Endothelial cell of umbilical vein (primary cell): ENCODE results near the gene VSIG4. TPM values are rescaled to one million over a fixed set of nuclear protein-coding genes. Genes with fewer than 3 reads are reported as not detected.

Experiments used
- BruUV-seq: library from RNA; stranded (reverse); fragments of 400-500 nt; replicated peaks from 2 replicates; lab custom pipeline; 2021; lab: Mats Ljungman, UMichigan
- CTCF ChIA-PET: fragments of 300-600, 350-600 bp; sonication (Branson Sonifier 250); formaldehyde crosslinking; loops from one replicate; lab custom pipeline; 2021; ENCODE audit warnings: antibody characterized with exemption, inconsistent platforms; lab: Charles Lee
- POLR2A ChIA-PET: fragments of 300-600, 350-600 bp; sonication (Branson Sonifier 250); formaldehyde crosslinking; loops from one replicate; lab custom pipeline; 2021; ENCODE audit warnings: antibody characterized with exemption, inconsistent platforms; lab: Charles Lee
- DNase-seq: peaks from one replicate; pipeline ENCODE4 v3.0.0-alpha.2; 2011; ENCODE audit warnings: low read depth, low spot score
- FAIRE-seq: peaks from 2 replicates; lab custom pipeline; 2011; peaks lifted over from hg19 to GRCh38; lab: Jason Lieb, UNC
- H2AFZ ChIP-seq: 2 replicates; pipeline ENCODE4 v1.6.0; 2012; ENCODE audit warnings: low read depth, low read length, control low read depth, inconsistent platforms
- H3K27ac ChIP-seq: 2 replicates; pipeline ENCODE4 v1.5.1; 2011; ENCODE audit warnings: low read depth, mild to moderate bottlenecking, control low read depth, low read length, moderate library complexity; ENCODE audit not compliant: insufficient read depth
- H3K27me3 ChIP-seq, 2 experiments: 2 replicates each; pipeline versions ENCODE4 v1.6.0 to v1.6.1; 2011; ENCODE audit warnings: low read length in 2 of 2, mixed read lengths in 1 of 2; ENCODE audit not compliant: control insufficient read depth in 2 of 2, insufficient read depth in 2 of 2
- H3K36me3 ChIP-seq, 2 experiments: 2 replicates in 1 of 2; 3 replicates in 1 of 2; pipeline ENCODE4 v1.5.1; 2011; ENCODE audit warnings: low read length in 2 of 2, mild to moderate bottlenecking in 1 of 2, moderate library complexity in 1 of 2; ENCODE audit not compliant: control insufficient read depth in 2 of 2, insufficient read depth in 2 of 2; ENCODE audit errors: extremely low read depth in 1 of 2
- H3K4me1 ChIP-seq: 3 replicates; pipeline ENCODE4 v1.5.1; 2011; ENCODE audit warnings: mild to moderate bottlenecking, low read length; ENCODE audit not compliant: control insufficient read depth, insufficient read depth; ENCODE audit errors: extremely low read depth
- H3K4me2 ChIP-seq: 2 replicates; pipeline ENCODE4 v1.6.1; 2011; ENCODE audit warnings: low read length, control low read depth, mixed read lengths; ENCODE audit not compliant: insufficient read depth
- H3K4me3 ChIP-seq, 3 experiments: fragments of 200-600 bp in 1 of 3; sonication (generic), shearing (Covaris generic) in 1 of 3; replicated peaks in 1 of 3; 2 replicates each; pipeline ENCODE4 v1.5.1; 2011 to 2016; ENCODE audit warnings: control low read depth in 3 of 3, low read length in 3 of 3, mild to moderate bottlenecking in 2 of 3, inconsistent platforms in 1 of 3, low read depth in 1 of 3, moderate library complexity in 1 of 3; ENCODE audit not compliant: insufficient read depth in 1 of 3
- H3K79me2 ChIP-seq: 2 replicates; pipeline ENCODE4 v1.6.0; 2012; ENCODE audit warnings: low read length, inconsistent platforms; ENCODE audit not compliant: control insufficient read depth, insufficient read depth
- H3K9ac ChIP-seq: replicated peaks from 2 replicates; pipeline ENCODE3; 2011; ENCODE audit warnings: low read length, control low read depth; ENCODE audit not compliant: insufficient read depth; ENCODE audit errors: extremely low read depth
- H3K9me1 ChIP-seq: replicated peaks from 3 replicates; pipeline ENCODE4 v1.6.0; 2011; ENCODE audit warnings: mild to moderate bottlenecking, low read length; ENCODE audit not compliant: control insufficient read depth, insufficient read depth; ENCODE audit errors: extremely low read depth
- H3K9me3 ChIP-seq: replicated peaks from 2 replicates; pipeline ENCODE4 v1.5.1; 2012; ENCODE audit warnings: low read length, inconsistent platforms; ENCODE audit not compliant: control insufficient read depth, insufficient read depth
- H4K20me1 ChIP-seq: replicated peaks from 2 replicates; pipeline ENCODE3; 2011; ENCODE audit warnings: mild to moderate bottlenecking, low read length; ENCODE audit not compliant: control insufficient read depth, insufficient read depth; ENCODE audit errors: extremely low read depth
- CTCF ChIP-seq, 2 donors: IDR thresholded peaks; 1 replicate in 1 of 2; 2 replicates in 1 of 2; pipeline ENCODE4 v1.5.1; 2011; ENCODE audit warnings: low read length in 2 of 2, mild to moderate bottlenecking in 2 of 2, moderate library complexity in 2 of 2, control low read depth in 1 of 2, inconsistent platforms in 1 of 2, low read depth in 1 of 2; ENCODE audit not compliant: insufficient read depth in 1 of 2; ENCODE audit errors: extremely low read depth in 1 of 2
- EZH2 ChIP-seq: IDR thresholded peaks from 2 replicates; pipeline ENCODE4 v1.6.1; 2012; ENCODE audit warnings: borderline replicate concordance, low read depth, mild to moderate bottlenecking, moderate library complexity, low read length, inconsistent platforms; ENCODE audit not compliant: severe bottlenecking
- FOS ChIP-seq: IDR thresholded peaks from 2 replicates; pipeline ENCODE4 v1.6.1; 2011; ENCODE audit warnings: mild to moderate bottlenecking, low read length, moderate library complexity, borderline replicate concordance; ENCODE audit not compliant: insufficient read depth
- GATA2 ChIP-seq: IDR thresholded peaks from 2 replicates; pipeline ENCODE4 v1.7.0; 2011; ENCODE audit warnings: low read depth, mild to moderate bottlenecking, moderate library complexity, mixed read lengths, low read length; ENCODE audit not compliant: insufficient read length, insufficient read depth
- JUN ChIP-seq: IDR thresholded peaks from 2 replicates; pipeline ENCODE4 v1.6.1; 2011; ENCODE audit warnings: borderline replicate concordance, low read depth; ENCODE audit not compliant: insufficient read length, insufficient read depth
- MYC ChIP-seq: IDR thresholded peaks from one replicate; pipeline ENCODE4 v1.6.1; 2011; ENCODE audit warnings: mild to moderate bottlenecking, low read depth, low read length
- POLR2A ChIP-seq: IDR thresholded peaks from 2 replicates; pipeline ENCODE4 v1.6.1; 2012; ENCODE audit warnings: low read depth, mild to moderate bottlenecking, control low read depth, low read length
- POLR2AphosphoS5 ChIP-seq: IDR thresholded peaks from 2 replicates; pipeline ENCODE4 v1.6.1; 2012; ENCODE audit warnings: low read depth, mild to moderate bottlenecking, control low read depth, low read length, moderate library complexity; ENCODE audit not compliant: insufficient read depth
- dilution Hi-C: fragments of 300-500 bp; cut with MboI; formaldehyde crosslinking; loops from one replicate; pipeline ENCODE4 v1.15.0; 2019; ENCODE audit warnings: low sequenced_read_pairs; ENCODE audit not compliant: extremely low pct_ligation_motif_present
- intact Hi-C: fragments of 100-400 bp; cut with micrococcal nuclease; formaldehyde crosslinking; loops from one replicate; pipeline ENCODE4 v1.10.0; 2022
- polyA plus RNA-seq, 4 experiments: library from polyadenylated mRNA; depleted of rRNA in 3 of 4; stranded (reverse) in 3 of 4; unstranded in 1 of 4; fragments of >200 nt; gene quantifications; 2 replicates each; pipeline versions ENCODE4 v1.2.1 to v1.2.3, GENCODE V29; 2011 to 2012; ENCODE audit warnings: missing spikeins in 1 of 4
- total RNA-seq: library from RNA; stranded (reverse); gene quantifications from 2 replicates; pipeline ENCODE4 v1.2.3, GENCODE V29; 2021
- TF ChIP-seq, protein P1 (sequence below): IDR thresholded peaks from 2 replicates; pipeline ENCODE4 v1.6.1; 2011; ENCODE audit not compliant: insufficient read depth, insufficient read length

Gene VSIG4
- total and polyA plus RNA-seq, 2 donors (not counting 3 experiments of a cell fraction or from before 2014, with no cell fraction given), result not detected

DNA sequence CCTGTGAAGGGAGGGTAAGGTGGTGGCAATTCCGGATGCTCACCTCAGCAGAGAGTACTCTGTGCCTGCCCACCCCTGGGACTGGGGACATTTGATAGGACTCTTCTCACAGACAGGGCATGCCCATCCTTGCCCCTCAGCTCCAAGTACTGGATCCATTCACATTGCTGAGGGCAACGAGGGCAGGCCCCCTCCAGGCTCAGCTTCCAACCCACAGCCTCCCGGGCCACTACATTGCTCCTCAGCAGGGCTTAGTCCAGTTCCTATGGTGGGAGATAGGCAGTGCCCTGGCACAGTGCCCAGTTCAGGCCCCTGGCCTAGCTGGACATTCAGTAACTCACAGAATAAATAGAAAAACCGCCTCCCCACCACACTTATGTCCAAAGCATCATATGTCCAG is 15.1 kb upstream of the VSIG4 start:
- DNase-seq, result no peak
- no peak overlapping the region for H2AFZ ChIP-seq
- H3K9me1 ChIP-seq, result no peaks in the 10 kb centered on the region
- H3K4me1 ChIP-seq, result no peaks in the 10 kb centered on the region
- H3K36me3 ChIP-seq, result no peaks in the 10 kb centered on the region
- intact Hi-C loops (no loop called here), dilution Hi-C loops (no loop called here)
- no TSS peak for BruUV-seq
- no peak overlapping the region for H3K27ac ChIP-seq
- TF ChIP-seq FOS (no peak), JUN (no peak), MYC (no peak), POLR2A (no peak), EZH2 (no peak), CTCF (IDR thresholded peaks at IDR 0.05; ENCODE audit: extremely low read depth in 1 of 2, insufficient read depth in 1 of 2, low read depth in 1 of 2, low read length in 2 of 2) (no peak), POLR2AphosphoS5 (no peak), GATA2 (no peak)
- TF ChIP-seq, protein P1, sequence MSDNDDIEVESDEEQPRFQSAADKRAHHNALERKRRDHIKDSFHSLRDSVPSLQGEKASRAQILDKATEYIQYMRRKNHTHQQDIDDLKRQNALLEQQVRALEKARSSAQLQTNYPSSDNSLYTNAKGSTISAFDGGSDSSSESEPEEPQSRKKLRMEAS, result no peak
- H4K20me1 ChIP-seq, result no peaks in the 10 kb centered on the region
- POLR2A ChIA-PET, result no interaction called here
- FAIRE-seq, result no peak
- no peak overlapping the region for H3K4me3 ChIP-seq
- H3K9ac ChIP-seq, result no peak overlapping the region
- H3K79me2 ChIP-seq, result no peaks in the 10 kb centered on the region
- no peaks in the 10 kb centered on the region for H3K27me3 ChIP-seq
- no peaks in the 10 kb centered on the region for H3K9me3 ChIP-seq
- H3K4me2 ChIP-seq, result no peak overlapping the region
- CTCF ChIA-PET, result no interaction called here
